ENCODE measurements around the gene PHF20. TPM values are rescaled to one million over a fixed set of nuclear protein-coding genes. Genes with fewer than 3 reads are reported as not detected.

The PHF20 gene
- total and polyA plus RNA-seq, 2 of the 13 experiments (the other 11 are each of a cell fraction or from before 2014, with no cell fraction given): 22.8 to 34.1 TPM

- TF ChIP-seq DMTF1 (CRISPR knock-in tag; IDR thresholded peaks at IDR 0.05): no peak
- peak; percentile 58 for TF ChIP-seq ZEB1 (IDR thresholded peaks at IDR 0.05; ENCODE audit: insufficient replicate concordance, low read depth)
- peak; percentile 97 for TF ChIP-seq ZNF782 (CRISPR knock-in tag; IDR thresholded peaks at IDR 0.05; ENCODE audit: borderline replicate concordance)
- TF ChIP-seq CBX5 (CRISPR knock-in tag; IDR thresholded peaks at IDR 0.05; ENCODE audit: borderline replicate concordance): peak; percentile 99
- peak; percentile 95; the same call in 1 of the 2 replicates for TF ChIP-seq LBX2 (CRISPR knock-in tag; IDR thresholded peaks at IDR 0.05; ENCODE audit: borderline replicate concordance)
- peak; percentile 99; the same call in 1 of the 2 replicates for TF ChIP-seq KDM4B (CRISPR knock-in tag; IDR thresholded peaks at IDR 0.05)
- peak; percentile 94 for TF ChIP-seq ZBTB4 (CRISPR knock-in tag; IDR thresholded peaks at IDR 0.05; ENCODE audit: borderline replicate concordance)
- peak; percentile 93; the same call in 1 of the 2 replicates for TF ChIP-seq ZBTB1 (CRISPR knock-in tag; IDR thresholded peaks at IDR 0.05; ENCODE audit: borderline replicate concordance)
- TF ChIP-seq ZNF724P (CRISPR knock-in tag; IDR thresholded peaks at IDR 0.05; ENCODE audit: borderline replicate concordance): peak; percentile 98; the same call in 1 of the 2 replicates
- TF ChIP-seq ARID3A (IDR thresholded peaks at IDR 0.05; ENCODE audit: low read depth, low read length): peak; percentile 95
- peak; percentile 91; the same call in 1 of the 2 replicates for TF ChIP-seq RORA (CRISPR knock-in tag; IDR thresholded peaks at IDR 0.05)
- TF ChIP-seq SIN3B (IDR thresholded peaks at IDR 0.05; ENCODE audit: low read length): peak; percentile 79
- peak; percentile 92 for TF ChIP-seq PATZ1 (CRISPR knock-in tag; IDR thresholded peaks at IDR 0.05)
- TF ChIP-seq ZNF124 (CRISPR knock-in tag; IDR thresholded peaks at IDR 0.05): peak; percentile 98
- peak; percentile 98 for TF ChIP-seq KDM3A (CRISPR knock-in tag; IDR thresholded peaks at IDR 0.05; ENCODE audit: low read depth)
- TF ChIP-seq ZNF331 (CRISPR knock-in tag; IDR thresholded peaks at IDR 0.05): peak; percentile 97
- no peak for TF ChIP-seq ZNF24 (IDR thresholded peaks at IDR 0.05)
- peak; percentile 48 for TF ChIP-seq ZSCAN30 (CRISPR knock-in tag; IDR thresholded peaks at IDR 0.05)
Observed at GRCh38 chr20:35741892-35742740, 29.7 kb upstream of the PHF20 start, which contains the start of gene RBM39 (continued).
